ENCODE measurements around the gene FOXO1. TPM values are rescaled to one million over a fixed set of nuclear protein-coding genes. Genes with fewer than 3 reads are reported as not detected.

Gene FOXO1
- total RNA-seq, 4 donors from 2014 or later, result 117 to 250 (median 159) TPM

DNA sequence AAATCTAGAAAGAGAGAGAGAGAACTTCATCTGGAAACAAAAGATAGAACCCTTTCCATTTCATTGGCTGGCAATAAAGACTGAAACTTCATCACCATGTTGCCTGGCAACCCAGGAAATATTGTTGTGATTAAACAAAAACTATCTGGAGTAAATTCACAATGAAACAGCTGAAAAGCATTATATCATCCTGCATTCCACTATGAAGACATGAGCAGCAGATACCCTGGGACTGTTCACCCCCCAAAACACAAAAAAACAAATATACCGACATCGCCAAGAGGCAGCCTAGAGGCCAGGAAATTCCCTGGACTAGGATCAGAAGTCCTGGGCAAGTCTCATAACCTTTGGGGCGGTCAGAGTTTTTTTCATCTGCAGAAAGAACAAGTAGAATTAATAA, 158.3 kb downstream of the FOXO1 start:
- Histone ChIP-seq H3K9me3 (no peaks in the 10 kb centered on the region), H3K27me3 (no peaks in the 10 kb centered on the region), H3K4me1 (peaks cover 14 to 24% of the 10 kb centered on the region in 2 donors), H3K36me3 (no peaks in the 10 kb centered on the region), H3K4me3 (peak overlapping the region in 1 of 4 donors; percentile 12), H3K27ac (peak overlapping the region; percentile 18 to 57 (median 45))
- peak; percentile 54 to 79 for ATAC-seq
- TF ChIP-seq POLR2A (IDR thresholded peaks at IDR 0.05), result no peak
- TF ChIP-seq, protein P1, sequence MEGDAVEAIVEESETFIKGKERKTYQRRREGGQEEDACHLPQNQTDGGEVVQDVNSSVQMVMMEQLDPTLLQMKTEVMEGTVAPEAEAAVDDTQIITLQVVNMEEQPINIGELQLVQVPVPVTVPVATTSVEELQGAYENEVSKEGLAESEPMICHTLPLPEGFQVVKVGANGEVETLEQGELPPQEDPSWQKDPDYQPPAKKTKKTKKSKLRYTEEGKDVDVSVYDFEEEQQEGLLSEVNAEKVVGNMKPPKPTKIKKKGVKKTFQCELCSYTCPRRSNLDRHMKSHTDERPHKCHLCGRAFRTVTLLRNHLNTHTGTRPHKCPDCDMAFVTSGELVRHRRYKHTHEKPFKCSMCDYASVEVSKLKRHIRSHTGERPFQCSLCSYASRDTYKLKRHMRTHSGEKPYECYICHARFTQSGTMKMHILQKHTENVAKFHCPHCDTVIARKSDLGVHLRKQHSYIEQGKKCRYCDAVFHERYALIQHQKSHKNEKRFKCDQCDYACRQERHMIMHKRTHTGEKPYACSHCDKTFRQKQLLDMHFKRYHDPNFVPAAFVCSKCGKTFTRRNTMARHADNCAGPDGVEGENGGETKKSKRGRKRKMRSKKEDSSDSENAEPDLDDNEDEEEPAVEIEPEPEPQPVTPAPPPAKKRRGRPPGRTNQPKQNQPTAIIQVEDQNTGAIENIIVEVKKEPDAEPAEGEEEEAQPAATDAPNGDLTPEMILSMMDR (IDR thresholded peaks at IDR 0.05 in 4 of 5, conservative IDR thresholded peaks at IDR 0.05 in 1 of 5), result no peak
- in situ Hi-C loops (cut with MboI; ENCODE audit: low sequenced_read_pairs in 4 of 4), result loop anchor here in 1 of 4 donors (25.0 kb wide), 1 partner anchor 446 kb away; no protein-coding TSS in a partner anchor
- DNase-seq, result peak in 1 of 2 donors; percentile 53
- intact Hi-C loops (cut with DNase I; ENCODE audit: low total_unique reads), result no loop called here

DNA sequence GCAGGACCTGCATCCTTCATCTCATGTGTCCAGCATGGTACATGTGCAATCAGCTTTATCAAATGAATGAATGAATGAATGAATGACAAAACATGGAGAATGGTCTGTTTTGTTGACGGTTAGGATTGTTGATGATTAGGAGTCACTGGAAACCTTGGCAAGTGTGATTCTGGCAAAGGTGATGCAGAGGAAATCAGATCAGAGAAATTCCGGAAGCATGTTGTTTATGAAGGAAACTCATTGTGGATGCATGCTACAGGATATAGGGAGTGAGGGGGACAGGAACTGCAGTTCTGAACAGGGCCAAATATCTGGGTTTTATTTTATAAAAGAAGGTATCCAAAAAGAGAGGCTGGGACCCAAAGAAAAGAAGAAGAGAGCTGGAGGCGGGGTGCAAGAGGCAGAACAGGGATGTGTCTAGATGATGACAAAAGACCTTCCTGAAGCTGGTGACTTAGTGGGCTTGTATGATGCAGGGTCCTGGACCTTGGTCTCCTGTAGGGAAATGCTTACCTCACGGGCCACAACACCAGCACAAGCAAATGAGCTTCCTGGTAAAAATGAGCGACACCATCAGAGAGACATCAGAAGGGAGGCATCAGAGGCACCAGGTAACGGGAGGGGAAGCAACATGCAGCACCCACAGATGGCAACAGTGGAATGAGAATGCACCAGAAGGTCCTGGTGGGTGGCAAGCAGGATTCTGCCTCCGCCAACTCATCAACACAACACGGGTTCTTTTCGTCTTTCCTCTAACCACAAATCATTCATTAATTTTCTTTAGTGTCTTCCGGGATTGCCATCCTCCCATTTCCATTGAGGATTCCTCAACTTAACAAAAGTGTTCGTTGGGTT, 159.6 kb downstream of the FOXO1 start:
- H3K36me3 ChIP-seq, result no peaks in the 10 kb centered on the region
- in situ Hi-C loops (cut with MboI; ENCODE audit: low sequenced_read_pairs in 4 of 4), result loop anchor here in 1 of 4 donors (25.0 kb wide), 1 partner anchor 445 kb away; no protein-coding TSS in a partner anchor
- intact Hi-C loops (cut with DNase I; ENCODE audit: low total_unique reads), result no loop called here
- H3K9me3 ChIP-seq, result no peaks in the 10 kb centered on the region
- DNase-seq (no peak), ATAC-seq (no peak)
- no peaks in the 10 kb centered on the region for H3K27me3 ChIP-seq
- peaks cover 17 to 24% of the 10 kb centered on the region in 2 donors for H3K4me1 ChIP-seq
- no peak overlapping the region for H3K4me3 ChIP-seq
- H3K27ac ChIP-seq, result no peak overlapping the region
- TF ChIP-seq POLR2A (IDR thresholded peaks at IDR 0.05), result no peak
- TF ChIP-seq, protein P1 (IDR thresholded peaks at IDR 0.05 in 4 of 5, conservative IDR thresholded peaks at IDR 0.05 in 1 of 5), result no peak

Other genes starting within 250 kb of the FOXO1 start
- gene MRPS31, start 104.5 kb upstream of the FOXO1 start, total RNA-seq, result 10 to 100 TPM; 21.0 to 29.5 (median 24.8) TPM
- 10 to 100 TPM in 2 of 4 donors, 1 to 10 TPM in 2; 4.3 to 19.3 (median 11.0) TPM for gene SLC25A15, start 123.0 kb upstream of the FOXO1 start, total RNA-seq

Measured in gastrocnemius medialis (tissue), 4 donors.